Jurkat, Clone E6-1 (cell line): ENCODE measurements around the gene SLC9A5. TPM values are rescaled to one million over a fixed set of nuclear protein-coding genes. Genes with fewer than 3 reads are reported as not detected.
A peak's percentile ranks its signal among the peaks of the same experiment; 100 is the strongest.

Source experiments
- DNase-seq: peaks from one replicate; pipeline ENCODE4 v3.0.0-alpha.2; 2011; ENCODE audit warnings: low read depth, low spot score
- H3K4me3 ChIP-seq: 2 replicates; pipeline ENCODE4 v1.5.1; 2011; ENCODE audit warnings: mild to moderate bottlenecking, low read length, control low read depth, moderate library complexity
- polyA plus RNA-seq: library from polyadenylated mRNA; unstranded; fragments of >200 nt; gene quantifications from one replicate; pipeline ENCODE4 v1.2.1, GENCODE V29; 2012; ENCODE audit warnings: missing spikeins; ENCODE audit not compliant: insufficient read length, insufficient read depth

SLC9A5 gene, protein sequence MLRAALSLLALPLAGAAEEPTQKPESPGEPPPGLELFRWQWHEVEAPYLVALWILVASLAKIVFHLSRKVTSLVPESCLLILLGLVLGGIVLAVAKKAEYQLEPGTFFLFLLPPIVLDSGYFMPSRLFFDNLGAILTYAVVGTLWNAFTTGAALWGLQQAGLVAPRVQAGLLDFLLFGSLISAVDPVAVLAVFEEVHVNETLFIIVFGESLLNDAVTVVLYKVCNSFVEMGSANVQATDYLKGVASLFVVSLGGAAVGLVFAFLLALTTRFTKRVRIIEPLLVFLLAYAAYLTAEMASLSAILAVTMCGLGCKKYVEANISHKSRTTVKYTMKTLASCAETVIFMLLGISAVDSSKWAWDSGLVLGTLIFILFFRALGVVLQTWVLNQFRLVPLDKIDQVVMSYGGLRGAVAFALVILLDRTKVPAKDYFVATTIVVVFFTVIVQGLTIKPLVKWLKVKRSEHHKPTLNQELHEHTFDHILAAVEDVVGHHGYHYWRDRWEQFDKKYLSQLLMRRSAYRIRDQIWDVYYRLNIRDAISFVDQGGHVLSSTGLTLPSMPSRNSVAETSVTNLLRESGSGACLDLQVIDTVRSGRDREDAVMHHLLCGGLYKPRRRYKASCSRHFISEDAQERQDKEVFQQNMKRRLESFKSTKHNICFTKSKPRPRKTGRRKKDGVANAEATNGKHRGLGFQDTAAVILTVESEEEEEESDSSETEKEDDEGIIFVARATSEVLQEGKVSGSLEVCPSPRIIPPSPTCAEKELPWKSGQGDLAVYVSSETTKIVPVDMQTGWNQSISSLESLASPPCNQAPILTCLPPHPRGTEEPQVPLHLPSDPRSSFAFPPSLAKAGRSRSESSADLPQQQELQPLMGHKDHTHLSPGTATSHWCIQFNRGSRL
- 6.8 TPM for polyA plus RNA-seq

DNA sequence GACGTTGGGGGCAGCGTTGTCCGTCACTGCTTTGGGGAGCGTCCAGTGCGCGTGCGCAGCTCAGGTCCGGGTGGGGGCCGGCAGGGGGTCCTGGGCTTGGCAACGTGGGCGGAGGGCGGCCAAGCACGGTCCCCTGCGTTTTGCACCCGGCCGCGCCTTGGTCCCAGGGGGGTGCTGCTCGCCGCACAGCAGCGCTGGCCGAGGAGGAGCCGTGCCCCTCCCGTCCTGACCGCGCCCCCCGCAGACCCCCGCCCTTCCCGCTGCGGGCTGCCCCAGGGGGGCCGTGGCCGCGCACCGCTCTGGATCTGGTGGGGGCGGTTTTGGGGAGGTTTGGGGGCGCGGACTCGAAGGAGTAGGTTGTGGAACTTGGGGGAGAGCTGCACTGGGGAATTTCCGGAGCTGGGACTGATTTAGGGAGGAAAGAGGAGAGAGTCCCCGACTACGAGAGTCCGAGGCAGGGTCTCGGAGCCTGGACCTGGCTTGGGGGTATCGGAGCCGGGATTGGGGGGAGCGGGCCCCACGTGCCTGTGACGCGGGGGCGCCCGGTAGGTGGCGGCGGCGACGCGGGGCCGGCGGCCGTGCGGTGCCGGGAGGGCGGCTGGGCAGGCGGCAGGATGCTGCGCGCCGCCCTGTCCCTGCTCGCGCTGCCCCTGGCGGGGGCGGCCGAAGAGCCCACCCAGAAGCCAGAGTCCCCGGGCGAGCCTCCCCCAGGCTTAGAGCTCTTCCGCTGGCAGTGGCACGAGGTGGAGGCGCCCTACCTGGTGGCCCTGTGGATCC, at the start of gene SLC9A5:
TSS of gene SLC9A5 (plus strand) at position 579 of the 777 bp plus-strand sequence. CDS start at position 615, 36 bp downstream.
- no peak for DNase-seq
- H3K4me3 ChIP-seq = peak within 1 kb of the TSS; percentile 78

DNA sequence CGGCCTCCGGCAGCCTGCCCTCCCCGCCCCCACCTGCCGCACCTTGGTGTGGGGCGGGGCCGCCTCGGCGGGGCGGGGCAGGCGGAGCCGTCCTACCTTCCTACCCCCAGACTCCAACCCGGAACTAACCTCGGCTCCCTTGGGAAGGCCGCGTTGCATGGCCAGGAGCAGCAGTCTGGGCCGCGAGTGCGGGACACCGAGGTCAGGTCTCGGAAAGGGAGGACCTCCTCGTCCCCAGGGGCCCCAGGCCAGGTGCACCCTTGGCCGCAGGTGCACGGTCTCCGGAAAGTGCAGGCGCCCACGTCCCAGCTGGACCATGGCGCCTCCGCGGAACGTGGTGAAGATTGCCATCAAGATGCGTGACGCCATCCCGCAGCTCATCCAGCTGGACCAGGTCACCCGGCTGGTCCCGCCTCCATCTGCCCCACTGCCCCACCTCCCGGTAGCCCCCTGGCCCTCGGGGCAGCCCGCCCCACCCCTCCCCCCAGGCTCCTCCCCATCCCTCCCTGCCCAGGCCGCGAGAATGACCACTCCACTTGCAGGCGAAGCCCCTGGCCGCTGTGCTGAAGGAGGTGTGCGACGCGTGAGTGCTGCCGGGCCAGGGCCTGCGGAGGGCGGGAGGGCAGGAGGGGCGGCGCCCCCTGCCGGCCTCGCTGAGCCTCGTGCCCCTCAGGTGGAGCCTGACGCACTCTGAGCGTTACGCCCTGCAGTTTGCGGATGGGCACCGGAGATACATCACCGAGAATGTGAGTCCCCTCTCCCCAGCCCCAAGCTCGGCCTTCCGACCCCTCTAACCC, 49.6 kb upstream of the SLC9A5 start, which contains the start of gene ELMO3:
TSS of gene ELMO3 (plus strand) at position 121 of the 797 bp plus-strand sequence. CDS start at position 317, 196 bp downstream.
- H3K4me3 ChIP-seq = no peak within 1 kb of the TSS
- DNase-seq = no peak

DNA sequence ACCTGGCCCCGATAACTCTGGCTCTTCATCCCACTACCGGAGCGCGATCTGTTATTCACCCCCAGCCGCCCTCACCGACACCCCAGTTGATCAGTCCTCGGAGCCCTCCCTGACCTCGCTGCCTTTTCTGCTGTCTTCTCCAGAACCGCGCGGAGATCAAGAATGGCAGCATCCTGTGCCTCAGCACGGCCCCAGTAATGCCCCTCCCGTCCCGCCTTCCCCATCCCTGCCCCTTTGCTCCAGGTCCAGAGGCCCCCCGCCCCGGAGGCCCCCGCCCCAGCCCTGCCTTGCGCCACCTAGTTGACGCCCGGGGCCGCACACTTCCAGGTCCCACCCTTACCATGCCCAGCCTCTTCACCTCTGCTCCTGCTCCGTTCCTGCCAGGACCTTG, 49.0 kb upstream of the SLC9A5 start:
- no peak for DNase-seq
- no peak overlapping the region for H3K4me3 ChIP-seq

DNA sequence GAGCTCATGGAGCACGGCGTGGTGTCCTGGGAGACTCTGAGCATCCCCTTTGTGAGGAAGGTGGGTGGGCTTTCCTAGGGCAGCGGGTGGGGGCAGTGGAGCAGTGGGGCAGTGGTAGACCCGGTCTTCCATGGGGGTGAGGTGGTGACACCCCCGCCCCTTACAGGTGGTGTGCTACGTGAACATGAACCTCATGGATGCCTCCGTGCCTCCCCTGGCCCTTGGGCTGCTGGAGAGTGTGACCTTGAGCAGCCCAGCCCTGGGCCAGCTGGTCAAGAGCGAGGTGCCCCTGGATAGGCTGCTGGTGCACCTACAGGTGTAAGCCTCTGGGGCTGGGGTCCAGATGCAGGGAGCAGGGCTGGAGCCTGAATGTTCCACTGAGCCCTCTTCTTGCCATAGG, 48.3 kb upstream of the SLC9A5 start:
- no peak for DNase-seq
- no peak overlapping the region for H3K4me3 ChIP-seq

DNA sequence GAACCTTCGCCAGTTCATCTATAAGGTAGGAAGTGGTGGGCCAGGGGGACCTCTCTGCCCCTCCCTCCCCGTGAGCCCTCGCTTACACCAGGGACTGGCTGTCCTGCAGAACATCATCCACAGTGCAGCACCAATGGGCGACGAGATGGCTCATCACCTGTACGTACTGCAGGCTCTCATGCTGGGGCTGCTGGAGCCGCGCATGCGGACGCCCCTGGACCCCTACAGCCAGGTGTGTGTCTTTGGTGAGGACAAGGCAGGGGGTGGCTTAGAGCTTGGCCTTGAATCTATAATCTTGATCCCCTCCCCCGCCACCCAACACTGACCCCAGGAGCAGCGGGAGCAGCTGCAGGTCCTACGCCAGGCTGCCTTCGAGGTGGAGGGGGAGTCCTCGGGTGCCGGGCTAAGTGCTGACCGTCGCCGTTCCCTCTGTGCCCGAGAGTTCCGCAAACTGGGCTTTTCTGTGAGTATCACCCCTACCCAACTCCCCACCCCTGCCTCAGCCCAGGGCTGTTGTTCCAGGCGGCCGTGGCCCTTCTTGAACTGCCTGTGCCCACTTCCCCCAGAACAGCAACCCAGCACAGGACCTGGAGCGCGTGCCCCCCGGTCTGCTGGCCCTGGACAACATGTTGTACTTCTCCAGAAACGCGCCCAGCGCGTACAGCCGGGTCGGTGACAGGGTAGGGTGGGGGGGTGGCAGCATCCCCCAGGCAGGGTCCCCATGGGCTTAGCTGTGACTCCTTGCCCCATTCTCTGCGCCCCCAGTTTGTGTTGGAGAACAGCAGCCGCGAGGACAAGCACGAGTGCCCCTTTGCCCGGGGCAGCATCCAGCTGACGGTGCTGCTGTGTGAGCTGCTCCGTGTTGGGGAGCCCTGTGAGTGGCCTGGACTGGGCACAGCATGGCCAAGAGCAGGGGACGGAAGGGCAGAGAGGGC, 47.1 kb upstream of the SLC9A5 start:
- no peak for DNase-seq
- H3K4me3 ChIP-seq = no peak overlapping the region

DNA sequence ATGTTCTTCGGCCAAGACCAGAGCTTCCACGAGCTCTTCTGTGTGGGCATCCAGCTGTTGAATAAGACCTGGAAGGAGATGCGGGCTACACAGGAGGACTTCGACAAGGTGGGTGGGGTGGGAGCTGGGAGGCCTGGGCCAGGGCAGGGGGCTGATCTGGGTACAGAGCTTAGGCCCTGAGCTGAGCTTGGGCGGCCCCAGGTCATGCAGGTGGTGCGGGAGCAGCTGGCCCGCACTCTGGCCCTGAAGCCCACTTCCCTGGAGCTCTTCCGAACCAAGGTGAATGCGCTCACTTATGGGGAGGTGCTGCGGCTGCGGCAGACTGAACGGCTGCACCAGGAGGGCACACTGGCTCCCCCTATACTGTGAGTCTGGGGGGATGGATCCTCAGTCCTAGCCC, 46.4 kb upstream of the SLC9A5 start:
- H3K4me3 ChIP-seq = no peak overlapping the region
- DNase-seq = no peak

DNA sequence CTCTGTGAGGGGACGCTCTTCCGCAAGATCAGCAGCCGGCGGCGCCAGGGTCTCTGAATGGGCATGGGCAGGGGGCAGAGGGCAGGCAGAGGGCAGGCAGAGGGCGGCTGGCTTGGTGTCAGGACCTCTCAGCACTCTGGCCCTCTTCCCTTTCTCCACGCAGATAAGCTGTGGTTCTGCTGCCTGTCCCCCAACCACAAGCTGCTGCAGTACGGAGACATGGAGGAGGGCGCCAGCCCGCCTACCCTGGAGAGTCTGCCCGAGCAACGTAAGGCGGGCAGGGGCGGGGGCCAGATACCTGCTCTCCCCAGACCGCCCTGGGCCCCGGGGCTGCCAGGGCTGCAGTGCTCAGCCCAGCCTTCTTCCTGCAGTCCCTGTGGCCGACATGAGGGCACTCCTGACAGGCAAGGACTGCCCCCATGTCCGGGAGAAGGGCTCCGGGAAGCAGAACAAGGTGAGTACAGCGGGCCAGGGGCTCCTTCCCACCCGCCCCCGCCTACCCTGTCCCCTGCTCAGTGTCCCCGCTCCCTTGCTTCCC, 45.8 kb upstream of the SLC9A5 start:
- DNase-seq = no peak
- H3K4me3 ChIP-seq = no peak overlapping the region

DNA sequence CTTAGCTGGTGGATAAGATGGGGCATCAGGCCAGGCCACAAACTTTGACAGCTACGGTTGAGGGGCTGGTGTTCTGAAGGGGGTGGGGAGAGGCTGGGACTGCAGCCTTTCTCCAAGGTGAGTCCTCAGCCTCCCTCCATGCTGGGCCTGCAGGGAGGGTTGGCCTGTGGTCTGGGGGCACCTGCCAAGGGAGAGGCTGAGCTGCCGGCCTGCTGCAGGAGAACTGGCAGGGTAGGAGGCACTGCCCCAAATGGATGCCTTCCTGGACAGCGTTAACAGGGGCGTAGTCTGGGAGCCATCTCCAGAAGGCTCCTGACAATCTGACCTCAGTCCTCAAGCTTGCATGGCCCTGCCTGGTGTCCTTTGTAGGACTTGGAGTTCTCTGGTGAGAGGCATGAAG, 44.7 kb upstream of the SLC9A5 start:
- H3K4me3 ChIP-seq = no peak overlapping the region
- no peak for DNase-seq

DNA sequence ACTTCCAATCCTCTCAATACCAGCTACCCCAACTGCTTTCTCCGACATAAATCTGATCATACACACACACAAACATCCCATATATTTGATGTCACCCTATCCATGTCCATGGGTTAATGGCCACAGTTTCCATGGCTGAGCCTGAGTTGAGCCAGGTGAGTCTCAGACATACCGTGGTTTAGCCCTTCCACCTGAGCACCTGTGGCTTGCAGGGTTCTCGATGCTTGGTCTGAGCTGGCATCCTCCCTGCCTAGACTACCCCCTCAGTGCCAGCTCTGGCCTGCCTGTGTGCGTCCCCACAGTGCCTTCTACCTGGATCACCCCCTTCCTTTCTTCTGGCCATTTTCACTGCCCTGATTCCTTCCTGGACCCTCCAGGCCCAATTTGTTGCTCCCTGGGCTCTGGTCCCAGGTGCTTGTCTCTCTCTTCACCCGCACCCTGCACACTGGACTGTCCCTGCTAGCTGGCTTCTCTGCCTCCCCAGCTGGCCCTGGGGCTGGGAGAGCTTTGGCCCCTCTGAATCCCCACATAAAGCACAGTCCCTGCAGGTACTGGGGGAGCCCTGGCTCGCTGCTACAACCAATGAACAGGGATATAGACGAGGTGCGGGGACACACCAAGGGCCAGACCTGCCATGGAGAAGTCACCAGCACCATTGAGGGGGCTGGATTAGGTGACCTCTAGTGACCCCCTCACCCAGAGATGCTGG, 42.5 kb upstream of the SLC9A5 start:
- no peak overlapping the region for H3K4me3 ChIP-seq
- DNase-seq = no peak

DNA sequence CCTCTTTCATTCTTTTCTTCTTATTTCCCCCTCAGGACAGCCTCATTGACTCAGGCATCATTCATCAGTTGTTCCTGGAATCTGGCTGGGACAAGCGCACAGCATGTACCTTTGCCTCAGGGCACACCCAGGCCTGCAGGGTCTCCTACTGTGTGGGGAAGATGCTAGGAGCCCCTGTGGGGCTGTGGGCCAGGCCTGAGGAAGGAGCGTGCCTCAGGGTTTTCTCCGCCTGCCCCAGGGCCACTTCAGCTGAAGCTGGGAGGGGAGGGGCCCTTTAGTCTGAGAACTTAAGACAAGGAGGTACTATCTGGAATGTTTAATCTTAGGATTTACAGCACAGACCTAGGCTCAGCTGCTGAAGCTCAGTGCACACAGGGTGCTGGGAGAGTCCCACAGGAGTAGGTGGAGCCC, 41.9 kb upstream of the SLC9A5 start:
- DNase-seq = no peak
- no peak overlapping the region for H3K4me3 ChIP-seq

DNA sequence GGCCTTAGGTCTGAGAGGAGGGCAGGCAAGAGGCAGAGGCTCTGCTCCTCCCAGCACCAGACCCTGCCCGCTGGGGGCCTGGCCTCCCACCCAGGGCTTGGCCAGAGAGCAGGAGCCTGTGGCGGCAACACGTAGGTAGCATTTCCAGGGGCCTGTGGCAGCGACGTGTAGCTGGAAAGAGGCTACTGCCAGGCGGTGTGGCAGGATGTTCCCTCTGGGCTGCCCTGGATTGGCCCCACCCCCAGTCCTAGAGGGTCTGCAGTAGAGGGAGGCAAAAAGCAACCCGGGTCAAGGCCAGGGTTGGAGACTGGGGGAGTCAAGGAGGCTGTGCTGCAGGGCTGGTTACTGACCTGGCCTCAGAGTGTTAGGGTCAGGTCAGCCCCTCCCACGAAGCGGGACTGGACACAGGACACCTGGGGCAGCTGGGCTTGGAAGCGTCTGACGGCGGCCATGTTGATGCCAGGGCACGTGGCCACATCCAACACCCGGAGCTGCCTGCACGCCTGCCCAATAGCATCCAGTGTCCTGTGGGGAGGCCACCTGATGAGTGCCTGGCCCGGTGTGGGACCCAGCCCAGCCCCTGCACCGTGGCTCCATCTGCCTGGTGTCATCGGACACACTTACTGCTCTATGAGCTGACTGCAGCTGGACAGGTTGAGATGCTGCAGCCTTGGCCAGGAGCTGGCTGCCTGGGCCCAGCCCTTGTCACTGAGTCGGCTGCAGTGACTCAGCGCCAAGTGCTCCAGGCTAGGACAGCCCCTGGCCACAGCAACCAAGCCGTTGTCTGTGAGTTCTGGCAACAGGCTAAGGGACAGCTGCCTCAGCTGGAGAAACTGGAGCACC, 41.3 kb upstream of the SLC9A5 start:
- H3K4me3 ChIP-seq = no peak overlapping the region
- no peak for DNase-seq

DNA sequence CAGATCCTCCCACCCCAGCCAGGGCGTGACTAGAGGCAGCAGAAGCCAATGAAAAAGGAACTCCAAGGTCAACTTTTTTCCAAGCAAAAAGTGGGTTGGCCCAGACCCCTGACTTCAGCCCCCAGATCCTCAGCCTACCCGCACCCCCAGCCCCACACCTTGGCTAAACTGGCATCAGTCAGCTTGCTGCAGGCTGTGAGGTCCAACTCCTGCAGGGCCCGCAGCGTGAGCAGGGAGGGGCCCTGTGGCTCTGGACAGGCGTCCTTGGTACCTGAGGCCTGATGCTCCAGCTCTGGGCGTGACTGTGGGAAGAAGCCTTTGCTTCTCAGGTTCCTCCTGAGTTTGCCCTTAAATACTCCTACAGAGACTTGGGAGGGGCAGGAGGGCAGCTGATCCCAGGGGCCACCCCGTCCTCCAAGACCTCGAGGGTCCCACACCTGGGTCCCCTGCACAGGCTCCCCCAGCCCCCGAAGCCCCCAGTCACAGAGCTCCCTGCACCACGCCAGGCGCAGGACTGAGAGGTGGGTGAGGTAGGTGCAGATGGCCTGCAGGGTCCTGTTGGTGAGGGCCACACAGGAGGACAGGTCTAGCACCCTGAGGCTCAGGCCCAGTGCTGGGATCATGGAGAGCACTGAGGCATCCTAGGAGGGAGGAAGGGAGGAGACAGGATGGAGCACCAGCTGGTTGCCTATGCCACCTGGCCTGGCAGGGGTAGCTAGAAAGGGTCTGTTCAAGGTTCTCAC, 40.5 kb upstream of the SLC9A5 start:
- H3K4me3 ChIP-seq = no peak overlapping the region
- DNase-seq = no peak

DNA sequence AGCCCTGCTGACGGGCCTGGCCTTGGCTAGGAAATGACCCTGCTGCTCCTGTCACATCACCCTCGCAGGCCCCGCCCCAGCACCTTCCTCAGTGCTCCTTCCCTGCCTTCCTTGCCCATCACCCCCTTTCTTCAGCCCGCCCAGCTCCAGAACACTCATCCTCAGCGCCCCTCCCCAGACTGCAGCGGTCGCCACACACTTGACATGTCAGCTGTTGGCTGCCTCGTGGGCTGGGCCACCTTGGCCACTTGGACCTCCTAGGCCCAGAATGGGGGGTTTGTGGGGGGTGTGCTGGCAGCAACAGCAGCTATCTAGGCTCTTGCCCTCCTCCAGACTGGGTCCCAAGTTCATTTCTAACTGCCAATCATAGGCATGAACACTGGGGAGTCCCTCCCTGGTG, 39.2 kb upstream of the SLC9A5 start:
- no peak for DNase-seq
- no peak overlapping the region for H3K4me3 ChIP-seq

DNA sequence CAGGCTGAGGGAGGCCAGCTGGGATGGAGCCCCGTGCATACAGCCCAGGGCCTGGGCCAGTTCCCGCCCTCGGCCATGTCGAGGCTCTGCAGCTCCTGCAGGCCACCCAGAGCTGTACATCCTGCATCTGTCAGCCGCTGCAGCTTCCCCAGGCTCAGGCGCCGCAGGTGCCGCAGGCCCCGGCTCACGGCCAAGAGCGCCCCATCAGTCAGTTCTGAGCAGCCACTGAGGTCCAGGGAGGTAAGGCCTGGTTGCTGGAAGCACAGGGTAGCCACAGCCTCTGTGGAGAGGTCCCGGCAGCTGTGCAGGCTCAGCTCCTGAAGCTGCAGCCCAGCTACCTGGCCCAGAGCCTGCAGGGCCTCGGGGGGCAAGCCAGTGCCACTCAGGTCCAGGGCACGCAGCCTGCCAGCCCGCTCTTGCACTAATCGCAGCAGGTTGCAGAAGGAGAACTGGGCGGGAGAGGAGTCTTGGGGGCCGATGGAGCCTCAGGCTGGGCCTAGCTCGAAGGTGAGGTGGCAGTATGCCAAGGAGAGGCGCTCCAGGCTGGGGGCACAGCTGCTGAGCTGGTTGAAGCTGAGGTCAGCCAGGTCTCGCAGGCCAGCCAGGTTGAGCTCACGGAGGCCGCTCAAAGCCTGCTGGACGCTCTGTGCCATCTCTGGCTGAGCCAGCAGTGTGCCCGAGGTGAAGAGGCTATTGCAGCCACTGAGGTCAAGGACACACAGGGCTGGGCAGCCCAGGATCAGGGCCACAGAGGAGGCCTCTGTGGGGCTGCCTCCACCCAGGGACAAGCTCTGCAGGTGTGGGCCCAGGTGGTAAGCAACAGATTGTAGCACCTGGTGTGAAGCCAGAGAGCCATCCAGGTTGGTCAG, 38.5 kb upstream of the SLC9A5 start:
- no peak for DNase-seq
- H3K4me3 ChIP-seq = no peak overlapping the region
